Epithelial cell of prostate (primary cell): Measurements from ENCODE around the gene ANKRD18B.
"Not testable (repeated sequence)": the region's sequence is repeated elsewhere in the genome, so short reads cannot be mapped to it uniquely, and the experiment has no call there.

Experiments used
- DNase-seq: peaks from one replicate; pipeline ENCODE4 v3.0.0-alpha.2; 2011; ENCODE audit warnings: low read depth, low spot score
- H3K27ac ChIP-seq: fragments of 450-650 bp; 2 replicates; pipeline ENCODE4 v1.5.1; 2017; ENCODE audit warnings: mild to moderate bottlenecking

Gene ANKRD18B

GRCh38 chr9:33523397-33524305, at the start of gene ANKRD18B:
ANKRD18B (plus strand) TSS chr9:33524251; CDS start chr9:33524490, 239 bp downstream.
- H3K27ac ChIP-seq = peak within 1 kb of the TSS; percentile 45
- not testable (repeated sequence) for DNase-seq

GRCh38 chr9:33475357-33475756, 48.7 kb upstream of the ANKRD18B start:
- DNase-seq = no peak

GRCh38 chr9:33476503-33476902, 47.5 kb upstream of the ANKRD18B start:
- H3K27ac ChIP-seq = no peak overlapping the region
- no peak for DNase-seq

More at GRCh38 chr9:33475357-33475756, 48.7 kb upstream of the ANKRD18B start:
- no peak overlapping the region for H3K27ac ChIP-seq

- no peak for DNase-seq
- no peak overlapping the region for H3K27ac ChIP-seq
These were observed 43.9 kb upstream of the ANKRD18B start for GRCh38 chr9:33480106-33480505.

GRCh38 chr9:33480976-33481375, 43.1 kb upstream of the ANKRD18B start:
- no peak for DNase-seq
- H3K27ac ChIP-seq = no peak overlapping the region

GRCh38 chr9:33485312-33485711, 38.7 kb upstream of the ANKRD18B start:
- not testable (repeated sequence) for H3K27ac ChIP-seq, DNase-seq

GRCh38 chr9:33489066-33489465, 35.0 kb upstream of the ANKRD18B start:
- no peak for DNase-seq
- H3K27ac ChIP-seq = no peak overlapping the region

- DNase-seq, H3K27ac ChIP-seq: not testable (repeated sequence)
These were observed 30.2 kb upstream of the ANKRD18B start for GRCh38 chr9:33493819-33494218.

- no peak overlapping the region for H3K27ac ChIP-seq
- DNase-seq = no peak
These were observed 25.7 kb upstream of the ANKRD18B start for GRCh38 chr9:33498387-33498786.

GRCh38 chr9:33506626-33507370, 17.3 kb upstream of the ANKRD18B start:
- DNase-seq = peak; percentile 63
- H3K27ac ChIP-seq = peak overlapping the region; percentile 73

GRCh38 chr9:33510262-33511183, 13.5 kb upstream of the ANKRD18B start:
- peak overlapping the region; percentile 70 for H3K27ac ChIP-seq
- DNase-seq = no peak

GRCh38 chr9:33511184-33511517, 12.9 kb upstream of the ANKRD18B start:
- DNase-seq = not testable (repeated sequence)
- peak overlapping the region; percentile 70 for H3K27ac ChIP-seq

GRCh38 chr9:33512535-33512934, 11.5 kb upstream of the ANKRD18B start:
- not testable (repeated sequence) for H3K27ac ChIP-seq, DNase-seq

- DNase-seq = not testable (repeated sequence)
- peak overlapping the region; percentile 83 for H3K27ac ChIP-seq
These were observed 8.6 kb upstream of the ANKRD18B start for GRCh38 chr9:33515342-33515995.

- not testable (repeated sequence) for DNase-seq
- H3K27ac ChIP-seq = peak overlapping the region; percentile 83
These were observed 7.7 kb upstream of the ANKRD18B start for GRCh38 chr9:33516397-33516796.

GRCh38 chr9:33517373-33517772, 6.7 kb upstream of the ANKRD18B start:
- DNase-seq = no peak
- H3K27ac ChIP-seq = peak overlapping the region; percentile 83

GRCh38 chr9:33517934-33518577, 6.0 kb upstream of the ANKRD18B start:
- H3K27ac ChIP-seq = peak overlapping the region; percentile 83

GRCh38 chr9:33521861-33522260, 2.2 kb upstream of the ANKRD18B start:
- not testable (repeated sequence) for H3K27ac ChIP-seq, DNase-seq

More at GRCh38 chr9:33517934-33518577, 6.0 kb upstream of the ANKRD18B start:
- DNase-seq = peak; percentile 60
